Stimulated activated CD4-positive, alpha-beta T cell treated with anti-CD3 and anti-CD28 coated beads, TNF-alpha, amount 100 ng/mL, for 1 hour (primary cell): ENCODE data around the gene CYTH2.
"Not testable (repeated sequence)": the region's sequence is repeated elsewhere in the genome, so short reads cannot be mapped to it uniquely, and the experiment has no call there.

ENCODE experiments used
- DNase-seq, 3 donors: peaks; one replicate each; pipeline ENCODE4 v3.0.0-alpha.2; 2020; ENCODE audit warnings: low read depth in 3 of 3, low spot score in 1 of 3

Gene CYTH2

GRCh38 chr19:48476176-48476575 is 7.0 kb downstream of the CYTH2 start:
- no peak for DNase-seq

- no peak for DNase-seq
Observed at GRCh38 chr19:48477067-48477685, 8.0 kb downstream of the CYTH2 start.

DNA sequence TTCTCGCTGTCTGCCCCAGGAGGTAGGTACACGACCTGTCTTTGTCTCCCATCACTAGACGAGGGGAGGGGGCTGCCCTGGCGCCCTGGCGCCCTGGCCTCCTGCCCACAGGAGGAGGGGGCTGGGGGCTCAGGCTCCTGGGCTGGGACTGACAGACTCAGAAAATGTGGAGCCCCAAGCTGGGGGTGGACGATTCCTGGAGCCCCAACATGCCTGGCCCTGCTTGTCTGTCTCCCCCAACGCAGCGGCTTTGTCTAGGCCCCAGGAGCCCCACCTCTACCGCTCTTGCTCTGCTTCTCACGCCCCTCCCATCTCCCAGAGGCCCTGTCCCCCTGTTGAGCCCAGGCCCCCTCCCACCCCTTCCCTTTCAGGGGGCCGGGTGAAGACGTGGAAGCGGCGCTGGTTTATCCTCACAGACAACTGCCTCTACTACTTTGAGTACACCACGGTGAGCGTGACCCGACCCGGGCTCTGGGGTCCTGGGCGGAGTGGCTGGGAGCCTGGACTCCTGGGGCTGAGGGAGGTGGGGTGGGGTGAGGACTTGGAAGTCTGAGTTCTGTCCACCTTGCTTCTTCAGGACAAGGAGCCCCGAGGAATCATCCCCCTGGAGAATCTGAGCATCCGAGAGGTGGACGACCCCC is 8.6 kb downstream of the CYTH2 start:
- no peak for DNase-seq

DNA sequence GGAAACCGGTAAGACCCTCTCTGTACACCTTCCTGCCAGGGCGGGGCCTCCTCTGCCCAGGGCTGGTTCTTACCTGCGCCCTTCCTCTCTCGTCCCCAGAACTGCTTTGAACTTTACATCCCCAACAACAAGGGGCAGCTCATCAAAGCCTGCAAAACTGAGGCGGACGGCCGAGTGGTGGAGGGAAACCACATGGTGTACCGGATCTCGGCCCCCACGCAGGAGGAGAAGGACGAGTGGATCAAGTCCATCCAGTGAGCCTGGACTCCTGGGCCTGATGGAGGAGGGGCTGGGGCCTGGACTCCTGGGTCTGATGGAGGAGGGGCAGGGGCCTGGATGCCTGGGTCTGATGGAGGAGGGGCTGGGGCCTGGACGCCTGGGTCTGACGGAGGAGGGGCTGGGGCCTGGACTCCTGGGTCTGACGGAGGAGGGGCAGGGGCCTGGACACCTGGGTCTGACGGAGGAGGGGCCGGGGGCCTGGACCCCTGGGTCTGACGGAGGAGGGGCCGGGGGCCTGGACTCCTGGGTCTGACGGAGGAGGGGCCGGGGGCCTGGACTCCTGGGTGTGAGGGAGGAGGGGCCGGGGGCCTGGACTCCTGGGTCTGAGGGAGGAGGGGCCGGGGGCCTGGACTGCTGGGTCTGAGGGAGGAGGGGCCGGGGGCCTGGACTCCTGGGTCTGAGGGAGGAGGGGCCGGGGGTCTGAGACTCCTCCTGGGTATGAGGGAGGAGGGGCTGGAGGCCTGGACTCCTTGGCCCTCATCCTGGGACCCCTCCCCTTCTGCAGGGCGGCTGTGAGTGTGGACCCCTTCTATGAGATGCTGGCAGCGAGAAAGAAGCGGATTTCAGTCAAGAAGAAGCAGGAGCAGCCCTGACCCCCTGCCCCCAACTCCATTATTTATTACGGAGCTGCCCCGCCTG is 9.4 kb downstream of the CYTH2 start:
- DNase-seq: no peak

DNA sequence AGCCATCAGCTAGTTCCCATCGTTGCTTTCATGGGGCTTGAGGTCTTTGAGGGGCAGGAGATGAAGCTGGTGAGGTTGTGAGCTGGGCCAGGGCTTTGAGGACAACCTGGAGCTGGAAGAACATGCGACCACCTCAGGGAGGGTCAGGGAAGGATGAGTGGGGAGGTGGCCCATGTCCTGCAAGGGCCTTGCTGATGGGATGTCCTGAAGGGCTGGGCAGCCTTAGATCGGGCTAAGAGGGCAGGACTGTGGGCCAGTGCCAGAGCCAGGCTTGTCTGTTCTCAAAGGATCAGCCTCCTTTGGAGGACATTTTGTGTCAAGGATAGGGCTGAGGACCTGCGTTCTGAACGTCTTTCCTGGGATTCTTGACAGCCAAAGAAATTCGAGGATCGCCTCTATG is 10.5 kb downstream of the CYTH2 start:
- DNase-seq: no peak

DNA sequence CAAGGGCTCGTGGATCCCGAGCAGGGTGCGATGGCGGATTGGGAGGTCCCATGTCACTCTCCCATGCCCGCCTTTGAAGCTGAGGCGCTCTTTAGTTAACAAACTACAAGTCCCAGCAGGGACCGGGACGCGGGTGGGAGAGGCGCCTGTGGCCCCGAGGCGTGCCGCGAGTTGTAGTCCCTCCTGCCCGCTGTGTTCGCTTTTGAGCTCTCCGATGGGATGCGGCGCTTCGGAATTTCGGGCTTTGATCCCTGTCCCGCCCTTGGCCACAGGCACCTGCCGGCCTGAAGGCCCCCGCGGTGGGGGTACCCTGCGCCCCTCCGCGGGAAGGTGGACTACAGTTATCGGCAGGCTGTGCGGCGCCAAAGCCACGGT is 11.0 kb downstream of the CYTH2 start:
- DNase-seq: peak in 1 of 3 donors; percentile 42

GRCh38 chr19:48480558-48481500 is 11.7 kb downstream of the CYTH2 start:
- peak in 1 of 3 donors; percentile 43 for DNase-seq

GRCh38 chr19:48481846-48482639 is 12.9 kb downstream of the CYTH2 start:
- DNase-seq: no peak

- no peak for DNase-seq
Observed at GRCh38 chr19:48483301-48483700, 14.1 kb downstream of the CYTH2 start.

- no peak for DNase-seq
Observed at GRCh38 chr19:48484247-48484893, 15.2 kb downstream of the CYTH2 start.

- DNase-seq: no peak
Observed at GRCh38 chr19:48484931-48485612, 15.9 kb downstream of the CYTH2 start.

- DNase-seq: not testable (repeated sequence)
Observed at GRCh38 chr19:48486706-48487105, 17.5 kb downstream of the CYTH2 start.

DNA sequence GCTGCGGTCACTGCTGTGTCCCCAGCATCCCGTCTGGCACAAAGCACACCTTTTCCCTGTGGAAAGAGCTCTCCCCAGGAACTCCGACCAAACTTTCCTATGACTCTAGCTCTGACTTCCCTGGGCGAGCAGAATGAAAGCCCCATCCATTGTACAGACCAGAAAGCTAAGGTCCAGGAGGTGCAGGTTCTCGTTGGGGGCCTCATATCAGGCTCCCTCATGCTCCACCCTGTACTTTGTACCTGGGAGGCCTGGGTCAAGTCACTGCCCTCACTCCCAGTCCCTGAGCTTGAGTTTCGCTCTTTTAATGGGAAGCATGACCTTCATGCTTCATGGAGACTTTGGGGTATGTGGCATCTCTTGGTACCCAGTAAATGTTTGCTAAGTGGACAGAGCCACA is 18.4 kb downstream of the CYTH2 start:
- no peak for DNase-seq

GRCh38 chr19:48487948-48488347 is 18.8 kb downstream of the CYTH2 start:
- no peak for DNase-seq

GRCh38 chr19:48488478-48488877 is 19.3 kb downstream of the CYTH2 start:
- DNase-seq: not testable (repeated sequence)

DNA sequence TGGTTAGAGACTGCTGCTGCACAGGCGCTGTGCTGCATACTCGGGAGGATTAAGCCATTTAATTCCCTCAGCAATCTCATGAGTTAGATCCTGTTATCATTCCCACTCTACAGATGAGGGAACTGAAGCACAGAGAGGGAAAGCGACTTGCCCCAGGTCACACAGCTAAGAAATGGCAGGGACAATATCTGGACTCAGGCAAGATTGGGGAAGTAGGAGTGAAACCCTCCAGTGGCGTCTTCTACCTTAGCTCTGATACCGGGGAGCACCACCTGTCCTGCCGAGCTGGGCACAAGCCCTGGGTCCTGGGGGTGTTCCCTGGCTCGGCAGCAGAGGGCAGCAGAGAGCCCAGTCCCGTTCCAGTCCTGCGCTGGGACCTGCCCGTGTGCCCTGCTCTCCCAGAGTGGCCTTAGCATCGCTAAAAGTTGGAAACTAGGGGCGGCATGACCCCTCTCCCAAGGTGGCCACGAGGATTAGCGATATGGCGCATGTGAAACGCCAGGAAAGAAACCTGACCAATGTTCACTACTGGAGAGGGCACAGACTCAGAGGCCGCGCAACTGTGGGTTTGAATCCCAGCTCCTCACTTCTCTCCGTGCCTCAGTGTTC is 20.5 kb downstream of the CYTH2 start:
- peak in 2 of 3 donors; percentile 63 to 80 for DNase-seq

DNA sequence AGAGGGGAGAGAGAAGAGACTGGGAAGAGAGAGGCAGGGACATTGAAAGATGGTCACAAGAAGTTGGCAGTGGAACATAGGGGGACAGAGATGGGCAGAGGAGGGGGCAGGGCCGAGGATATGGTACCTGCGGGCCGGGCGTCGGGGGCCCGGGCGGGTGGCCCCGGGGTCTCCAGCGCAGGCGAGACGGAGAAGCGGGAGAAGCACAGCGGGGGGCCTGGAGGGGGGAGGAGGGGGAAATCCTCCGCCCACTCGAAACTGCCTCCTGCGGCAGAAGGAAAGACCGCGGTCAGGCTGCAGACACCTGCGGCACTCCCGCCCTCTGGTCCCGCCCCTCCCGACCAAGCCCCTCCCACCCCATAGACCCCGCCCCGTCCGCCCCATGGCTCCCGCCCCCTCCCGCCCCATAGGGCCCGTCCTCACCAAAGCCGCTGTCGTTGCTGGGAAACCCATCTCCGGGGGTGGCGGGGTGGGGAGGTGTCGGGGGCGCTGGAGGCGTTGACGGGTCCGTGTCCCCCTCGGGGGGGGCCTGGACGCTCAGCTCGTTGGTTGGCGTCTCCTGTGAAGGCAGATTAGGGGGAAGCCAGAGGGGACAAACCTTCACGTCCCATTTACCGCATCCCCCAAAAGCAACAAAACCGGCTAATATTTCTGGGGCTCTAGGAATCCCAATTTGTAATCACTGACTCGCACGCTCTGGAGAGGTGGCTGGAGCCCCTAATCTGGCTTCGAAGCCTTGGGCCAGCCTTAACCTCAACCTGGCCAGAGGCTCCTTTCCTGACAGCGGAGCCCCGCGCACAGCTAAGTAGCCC is 22.0 kb downstream of the CYTH2 start:
- peak in 1 of 3 donors; percentile 35 for DNase-seq

DNA sequence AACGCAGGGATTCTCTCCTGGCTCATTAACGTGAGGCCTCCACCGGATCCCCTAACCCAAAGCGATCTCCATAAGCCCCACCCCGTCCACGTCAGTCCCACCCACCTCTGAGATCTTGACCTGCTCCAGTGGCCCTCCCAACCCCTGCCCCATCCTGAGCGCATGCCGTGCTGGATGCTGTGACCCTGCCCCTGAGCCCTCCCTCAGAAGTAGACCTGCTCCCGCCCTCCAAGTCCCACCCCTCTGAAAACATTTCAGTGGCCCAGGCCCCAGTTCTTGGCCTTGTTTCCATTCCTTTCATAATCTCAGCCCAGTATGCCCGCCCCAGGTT is 22.6 kb downstream of the CYTH2 start:
- DNase-seq: no peak
